Measurements from ENCODE around the gene MX2. TPM values are rescaled to one million over a fixed set of nuclear protein-coding genes. Genes with fewer than 3 reads are reported as not detected.

MX2 gene
- total and polyA plus RNA-seq, 10 of the 15 experiments (the other 5 are each of a cell fraction or from before 2014, with no cell fraction given), result 10.5 to 167 (median 46.1) TPM

- no peaks in the 10 kb centered on the region for H3K9me3 ChIP-seq (replicated peaks; ENCODE audit: control insufficient read depth, insufficient read depth, low read length)
- in situ Hi-C loops (cut with MboI) (no loop called here), intact Hi-C loops (cut with micrococcal nuclease; ENCODE audit: unreplicated experiment) (no loop called here)
- TF ChIP-seq TAF1 (IDR thresholded peaks at IDR 0.05; ENCODE audit: borderline replicate concordance, low read depth, low read length) (no peak), ELK1 (IDR thresholded peaks at IDR 0.05; ENCODE audit: low read depth, low read length) (no peak), ZNF622 (IDR thresholded peaks at IDR 0.05) (no peak), PKNOX1 (IDR thresholded peaks at IDR 0.05) (no peak), ZBTB4 (CRISPR knock-in tag; IDR thresholded peaks at IDR 0.05) (no peak), CTCF (IDR thresholded peaks at IDR 0.05 in 2 of 3, conservative IDR thresholded peaks at IDR 0.05 in 1 of 3; ENCODE audit: control insufficient read depth in 2 of 3, extremely low read depth in 1 of 3, insufficient read depth in 1 of 3, low read depth in 3 of 3, low read length in 3 of 3) (no peak), POU2F2 (IDR thresholded peaks at IDR 0.05; ENCODE audit: borderline replicate concordance, low read depth, low read length) (no peak), TCF12 (IDR thresholded peaks at IDR 0.05; ENCODE audit: low read depth, low read length) (no peak), STAT3 (IDR thresholded peaks at IDR 0.05; ENCODE audit: low read depth, low read length) (no peak), GATAD2B (conservative IDR thresholded peaks at IDR 0.05; ENCODE audit: low read depth) (no peak), NRF1 (conservative IDR thresholded peaks at IDR 0.05; ENCODE audit: low read depth, low read length) (no peak), DPF2 (IDR thresholded peaks at IDR 0.05) (no peak), ESRRA (IDR thresholded peaks at IDR 0.05; ENCODE audit: low read length) (no peak), HDAC6 (IDR thresholded peaks at IDR 0.05; ENCODE audit: unreplicated experiment) (no peak), TCF3 (IDR thresholded peaks at IDR 0.05; ENCODE audit: borderline replicate concordance, insufficient read depth, low read depth, low read length) (no peak)
- H3K36me3 ChIP-seq (ENCODE audit: control insufficient read depth in 2 of 2, insufficient read depth in 2 of 2, low read length in 1 of 2), result peaks cover 19 to 26% of the 10 kb centered on the region in 2 experiments; a peak in 3 of 4 replicates
- DNase-seq (ENCODE audit: low read depth, low spot score) (no peak), FAIRE-seq (no peak), ATAC-seq (no peak)
- RAD21 ChIA-PET (ENCODE audit: unreplicated experiment), result no interaction called here
- CTCF ChIA-PET, result interaction anchor here (0.7 kb wide), 1 partner anchor 24 kb away, joined by 4 read pairs; no protein-coding TSS in a partner anchor
- POLR2A ChIA-PET, result no interaction called here
- no peaks in the 10 kb centered on the region for H3K27me3 ChIP-seq (replicated peaks in 1 of 2; ENCODE audit: control insufficient read depth in 2 of 2, insufficient read depth in 2 of 2, low read length in 1 of 2)
- BruUV-seq (replicated peaks), result no TSS peak
- H2AFZ ChIP-seq (ENCODE audit: control insufficient read depth, low read depth, low read length), result no peak overlapping the region
- no peaks in the 10 kb centered on the region for H4K20me1 ChIP-seq (ENCODE audit: control insufficient read depth, insufficient read depth)
- H3K4me2 ChIP-seq (ENCODE audit: control insufficient read depth, insufficient read depth), result no peak overlapping the region
- no peak overlapping the region for H3K9ac ChIP-seq (ENCODE audit: control insufficient read depth, insufficient read depth, low read length)
- no peak overlapping the region for H3K27ac ChIP-seq (ENCODE audit: control insufficient read depth, insufficient read depth)
- H3K4me3 ChIP-seq, result no peak overlapping the region
- no peaks in the 10 kb centered on the region for H3K4me1 ChIP-seq (ENCODE audit: control insufficient read depth, insufficient read depth, low read length)
- H3K79me2 ChIP-seq (ENCODE audit: control insufficient read depth, insufficient read depth, low read length), result no peaks in the 10 kb centered on the region
- 98% methylated on average over 4 of the region's 4 CpGs for WGBS (ENCODE audit: insufficient coverage, insufficient replicate concordance, low lambda C conversion rate, missing lambda C conversion rate)
- SMC1A ChIA-PET (ENCODE audit: uncharacterized antibody, unreplicated experiment), result no interaction called here
These were observed 43.5 kb downstream of the MX2 start for GRCh38 chr21:41405321-41405720.

Data from GM12878 (cell line).